ENCODE results near the gene STAT4.
"Not testable (repeated sequence)": the region's sequence is repeated elsewhere in the genome, so short reads cannot be mapped to it uniquely, and the experiment has no call there.

Gene STAT4

DNA sequence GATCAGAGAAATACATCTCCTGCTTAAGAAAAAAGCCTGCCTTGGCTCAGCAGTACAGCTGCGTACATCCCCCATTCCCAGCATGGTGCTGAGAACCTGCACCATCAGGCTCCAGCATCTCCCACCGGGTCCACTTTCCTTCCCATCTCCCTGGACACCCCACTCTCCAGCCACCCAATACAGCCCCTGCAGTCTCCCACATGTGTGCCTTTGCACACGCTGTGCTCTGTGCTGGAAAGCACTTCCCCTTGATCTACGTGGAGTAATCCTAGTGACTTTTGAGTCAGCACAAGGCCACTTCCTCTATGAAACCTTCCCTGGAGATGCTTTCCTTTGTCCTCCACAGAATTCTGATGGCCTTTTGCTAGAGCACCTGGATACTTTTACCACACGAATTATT, 153.8 kb downstream of the STAT4 start:
- no peak for DNase-seq (ENCODE audit: low read depth in 2 of 2)

GRCh38 chr2:190996338-190996946, 154.4 kb downstream of the STAT4 start:
- DNase-seq (ENCODE audit: low read depth in 2 of 2) = no peak

DNA sequence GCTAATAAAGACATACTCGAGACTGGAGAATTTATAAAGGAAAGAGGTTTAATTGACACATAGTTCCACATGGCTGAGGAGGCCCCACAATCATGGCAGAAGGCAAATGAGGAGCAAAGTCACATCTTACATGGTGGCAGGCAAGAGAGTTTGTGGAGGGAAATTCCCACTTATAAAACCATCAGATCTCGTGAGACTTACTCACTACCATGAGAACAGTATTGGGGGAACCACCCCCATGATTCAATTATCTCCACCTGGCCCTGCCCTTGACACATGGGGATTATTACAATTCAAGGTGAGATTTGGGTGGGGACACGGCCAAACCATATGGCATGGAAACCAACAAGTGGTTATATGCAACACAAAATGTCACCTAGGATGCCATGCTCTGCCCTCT, 155.5 kb downstream of the STAT4 start:
- DNase-seq (ENCODE audit: low read depth in 2 of 2) = not testable (repeated sequence)

GRCh38 chr2:190994148-190994547, 156.6 kb downstream of the STAT4 start:
- no peak for DNase-seq (ENCODE audit: low read depth in 2 of 2)

- no peak for DNase-seq (ENCODE audit: low read depth in 2 of 2)
These were observed 157.5 kb downstream of the STAT4 start for GRCh38 chr2:190993292-190993643.

- no peak for DNase-seq (ENCODE audit: low read depth in 2 of 2)
These were observed 160.7 kb downstream of the STAT4 start for GRCh38 chr2:190990132-190990531.

GRCh38 chr2:190988910-190989309, 161.9 kb downstream of the STAT4 start:
- DNase-seq (ENCODE audit: low read depth in 2 of 2) = no peak

- no peak for DNase-seq (ENCODE audit: low read depth in 2 of 2)
These were observed 162.9 kb downstream of the STAT4 start for GRCh38 chr2:190987938-190988337.

DNA sequence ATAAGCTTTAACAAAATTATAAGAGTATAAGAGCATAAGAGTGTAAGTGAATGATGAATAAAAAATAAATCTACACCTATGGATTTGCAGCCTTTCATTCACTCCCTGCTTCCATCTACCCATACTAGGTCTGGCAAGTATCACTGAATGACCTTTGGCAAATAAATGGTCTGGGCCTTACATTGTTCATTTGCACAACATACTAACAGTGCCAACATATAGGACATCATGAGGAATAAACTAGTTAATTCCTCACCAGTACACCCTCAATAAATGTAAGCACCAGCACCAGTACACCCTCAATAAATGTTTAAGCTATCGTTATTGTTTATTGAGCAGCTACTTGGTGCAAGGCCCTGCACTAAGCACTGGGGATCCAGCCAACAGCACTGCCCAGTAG, 163.7 kb downstream of the STAT4 start:
- DNase-seq (ENCODE audit: low read depth in 2 of 2) = no peak

DNA sequence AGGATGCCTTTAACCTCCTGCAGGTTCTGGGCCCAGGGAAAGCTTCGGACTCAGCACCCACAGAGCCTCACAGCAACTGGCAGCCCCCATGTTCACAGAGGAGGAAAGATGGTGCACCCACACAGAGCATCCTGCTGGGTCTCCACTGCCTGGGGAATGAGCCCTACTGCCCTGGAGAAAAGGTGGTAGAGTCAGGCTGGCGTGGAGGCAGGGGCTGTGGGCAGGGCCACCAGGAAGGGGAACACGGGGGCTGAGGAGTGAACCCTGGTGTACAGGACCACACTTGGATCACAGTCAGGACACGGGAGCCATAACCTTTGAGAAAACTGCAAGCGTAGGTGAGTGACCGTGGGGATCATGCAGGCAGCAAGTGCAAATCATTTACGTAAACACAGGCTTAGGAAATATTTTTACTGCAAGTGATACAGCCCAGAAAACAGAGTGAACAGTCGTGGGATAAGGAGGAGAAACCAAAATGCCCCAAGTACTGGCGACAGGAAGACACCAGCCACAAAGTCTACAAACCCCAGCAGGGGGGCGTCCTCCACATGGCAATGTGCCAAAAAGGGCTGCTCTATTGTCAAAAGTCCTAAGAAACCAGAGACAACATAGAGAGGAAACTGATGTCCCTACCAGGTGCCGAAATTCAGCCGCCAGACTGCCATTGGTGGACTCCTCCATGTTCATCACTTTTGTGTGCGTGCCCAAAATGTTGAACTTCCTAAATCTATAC, 164.4 kb downstream of the STAT4 start:
- DNase-seq (ENCODE audit: low read depth in 2 of 2) = no peak

DNA sequence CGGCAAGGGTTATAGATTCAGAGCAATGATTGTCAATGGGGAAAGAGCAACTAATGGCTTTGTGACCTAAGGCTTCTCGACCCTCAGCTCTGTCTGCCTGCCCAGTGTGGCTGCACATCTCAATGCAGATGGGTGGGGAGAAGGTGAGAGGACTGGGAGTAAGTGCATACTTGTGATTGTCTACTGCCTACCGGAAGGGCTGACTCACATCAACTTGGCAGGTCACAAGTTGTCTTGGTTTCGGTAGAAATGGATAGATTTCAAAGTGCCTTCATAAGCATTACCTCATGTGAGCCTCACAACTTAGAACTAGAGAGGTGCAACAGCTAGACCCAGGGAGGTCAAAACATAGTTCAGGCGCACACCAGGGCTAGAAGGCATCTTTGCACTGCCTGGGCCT, 166.2 kb downstream of the STAT4 start:
- no peak for DNase-seq (ENCODE audit: low read depth in 2 of 2)

DNA sequence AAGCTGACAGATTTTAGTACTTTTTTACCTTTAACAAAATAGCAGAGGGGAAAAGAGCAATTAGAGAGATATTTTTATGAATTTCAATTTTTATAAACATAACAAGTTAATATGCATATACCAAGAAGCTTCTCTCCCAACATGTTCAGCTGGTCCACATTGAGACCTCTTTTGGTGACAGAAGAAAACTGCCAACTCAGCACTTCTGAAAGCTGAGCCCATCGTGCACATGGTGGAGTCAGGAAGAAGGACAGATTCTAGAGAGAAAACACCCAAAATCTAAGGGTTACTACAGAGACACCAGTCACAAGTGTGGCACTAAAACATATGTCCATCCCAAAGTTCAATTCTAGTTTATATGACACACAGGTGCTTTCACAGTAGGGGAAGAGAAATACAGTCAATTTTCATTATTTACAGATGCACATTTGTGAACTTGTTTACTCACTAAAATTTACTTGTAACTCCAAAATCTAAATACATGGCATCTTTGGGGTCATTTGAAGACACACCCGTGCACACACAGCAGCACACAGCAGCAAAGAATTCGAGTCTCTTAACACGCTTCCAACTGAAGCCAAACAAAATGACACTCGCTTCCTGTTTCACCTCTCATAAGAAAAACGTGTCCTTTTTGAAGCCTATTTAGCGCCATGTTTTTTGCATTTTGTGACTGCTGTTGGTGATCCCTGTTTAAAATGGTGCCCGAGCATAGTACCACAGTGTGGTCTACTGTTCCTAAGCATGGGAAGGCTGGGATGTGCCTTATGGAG, 168.3 kb downstream of the STAT4 start:
- DNase-seq (ENCODE audit: low read depth in 2 of 2) = no peak

DNA sequence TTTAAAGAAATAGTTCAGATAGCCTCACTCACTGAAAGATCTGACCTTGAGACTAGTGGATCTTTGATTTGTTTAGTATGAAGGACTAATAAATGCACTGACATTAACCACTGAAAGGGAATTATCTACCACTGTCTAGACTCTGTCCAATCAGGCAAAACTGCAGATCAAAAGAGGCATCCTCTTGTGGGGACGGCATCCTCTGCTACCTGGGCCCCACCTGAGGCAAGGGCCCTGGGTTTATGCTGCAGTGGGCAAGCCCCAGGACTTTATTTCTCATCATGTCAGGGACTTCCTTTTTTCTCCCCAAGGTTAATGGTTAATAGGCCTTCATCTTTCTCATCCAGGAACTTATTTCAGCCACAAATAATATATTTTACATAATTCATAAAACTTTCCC, 169.1 kb downstream of the STAT4 start:
- DNase-seq (ENCODE audit: low read depth in 2 of 2) = no peak

DNA sequence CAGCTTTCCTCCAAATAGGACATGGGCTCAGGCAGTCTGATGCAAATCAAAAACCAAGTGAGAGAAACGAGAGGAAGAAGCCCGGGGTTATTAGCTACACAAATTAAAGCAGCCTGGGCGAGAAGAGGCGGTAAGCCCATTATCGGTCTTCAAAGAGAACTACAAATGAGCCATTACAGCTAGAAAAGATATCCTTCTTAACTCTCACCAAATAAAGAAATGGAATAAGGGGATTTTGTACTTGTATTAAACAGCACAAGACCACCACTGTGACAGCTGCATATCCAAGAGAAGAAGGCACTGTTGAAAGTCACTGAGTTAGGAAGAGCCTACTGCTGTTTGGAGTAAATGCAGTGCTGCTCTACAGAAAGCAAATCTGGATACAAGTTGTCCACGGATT, 169.5 kb downstream of the STAT4 start:
- no peak for DNase-seq (ENCODE audit: low read depth in 2 of 2)

GRCh38 chr2:190980630-190981209, 170.1 kb downstream of the STAT4 start:
- no peak for DNase-seq (ENCODE audit: low read depth in 2 of 2)

GRCh38 chr2:190979906-190980629, 170.7 kb downstream of the STAT4 start:
- DNase-seq (ENCODE audit: low read depth in 2 of 2) = no peak
